GM18868 (cell line): ENCODE results near the gene KIF4A.
"Not testable (repeated sequence)": the region's sequence is repeated elsewhere in the genome, so short reads cannot be mapped to it uniquely, and the experiment has no call there.

Experiments used
- ATAC-seq: cut with Tn5 transposase; IDR thresholded peaks from one replicate; pipeline ENCODE4 v1.9.1; 2021; ENCODE audit warnings: mild to moderate bottlenecking, moderate library complexity; ENCODE audit not compliant: unreplicated experiment

The KIF4A gene

GRCh38 chrX:70280573-70280972, 9.3 kb upstream of the KIF4A start:
- no peak for ATAC-seq

GRCh38 chrX:70281951-70282350, 8.0 kb upstream of the KIF4A start, which contains the start of gene RAB41:
TSS of gene RAB41 (plus strand) at chrX:70282172. CDS start at chrX:70282218, 46 bp downstream.
- no peak for ATAC-seq

- no peak for ATAC-seq
These were observed 624 bp upstream of the KIF4A start for GRCh38 chrX:70289168-70289792.

- no peak for ATAC-seq
These were observed 2.9 kb downstream of the KIF4A start for GRCh38 chrX:70292788-70293187.

- ATAC-seq: no peak
These were observed 3.7 kb downstream of the KIF4A start for GRCh38 chrX:70293621-70294020.

GRCh38 chrX:70301716-70302115, 11.8 kb downstream of the KIF4A start:
- ATAC-seq: no peak

GRCh38 chrX:70313503-70313902, 23.6 kb downstream of the KIF4A start:
- ATAC-seq: no peak

- no peak for ATAC-seq
These were observed 32.9 kb downstream of the KIF4A start for GRCh38 chrX:70322784-70323183.

GRCh38 chrX:70323628-70324027, 33.7 kb downstream of the KIF4A start:
- not testable (repeated sequence) for ATAC-seq

GRCh38 chrX:70324326-70324725, 34.4 kb downstream of the KIF4A start:
- ATAC-seq: no peak

GRCh38 chrX:70331161-70331560, 41.3 kb downstream of the KIF4A start:
- ATAC-seq: no peak

GRCh38 chrX:70332600-70332999, 42.7 kb downstream of the KIF4A start:
- ATAC-seq: no peak

GRCh38 chrX:70336767-70337166, 46.9 kb downstream of the KIF4A start:
- ATAC-seq: peak; percentile 100

GRCh38 chrX:70338290-70338689, 48.4 kb downstream of the KIF4A start:
- ATAC-seq: no peak

GRCh38 chrX:70343435-70343834, 53.5 kb downstream of the KIF4A start:
- ATAC-seq: no peak

GRCh38 chrX:70346418-70347070, 56.6 kb downstream of the KIF4A start:
- ATAC-seq: no peak

GRCh38 chrX:70348825-70349224, 58.9 kb downstream of the KIF4A start:
- ATAC-seq: not testable (repeated sequence)

- not testable (repeated sequence) for ATAC-seq
These were observed 59.6 kb downstream of the KIF4A start for GRCh38 chrX:70349367-70350125.

GRCh38 chrX:70352496-70352895, 62.6 kb downstream of the KIF4A start:
- ATAC-seq: no peak

- ATAC-seq: no peak
These were observed 63.6 kb downstream of the KIF4A start for GRCh38 chrX:70353514-70353913.

GRCh38 chrX:70354716-70355115, 64.8 kb downstream of the KIF4A start:
- no peak for ATAC-seq

GRCh38 chrX:70359458-70359857, 69.6 kb downstream of the KIF4A start:
- ATAC-seq: no peak
